Measurements from ENCODE around the gene PUM1. TPM values are rescaled to one million over a fixed set of nuclear protein-coding genes. Genes with fewer than 3 reads are reported as not detected.

Gene PUM1
- total RNA-seq, 1 donor from 2014 or later = 121 TPM

DNA sequence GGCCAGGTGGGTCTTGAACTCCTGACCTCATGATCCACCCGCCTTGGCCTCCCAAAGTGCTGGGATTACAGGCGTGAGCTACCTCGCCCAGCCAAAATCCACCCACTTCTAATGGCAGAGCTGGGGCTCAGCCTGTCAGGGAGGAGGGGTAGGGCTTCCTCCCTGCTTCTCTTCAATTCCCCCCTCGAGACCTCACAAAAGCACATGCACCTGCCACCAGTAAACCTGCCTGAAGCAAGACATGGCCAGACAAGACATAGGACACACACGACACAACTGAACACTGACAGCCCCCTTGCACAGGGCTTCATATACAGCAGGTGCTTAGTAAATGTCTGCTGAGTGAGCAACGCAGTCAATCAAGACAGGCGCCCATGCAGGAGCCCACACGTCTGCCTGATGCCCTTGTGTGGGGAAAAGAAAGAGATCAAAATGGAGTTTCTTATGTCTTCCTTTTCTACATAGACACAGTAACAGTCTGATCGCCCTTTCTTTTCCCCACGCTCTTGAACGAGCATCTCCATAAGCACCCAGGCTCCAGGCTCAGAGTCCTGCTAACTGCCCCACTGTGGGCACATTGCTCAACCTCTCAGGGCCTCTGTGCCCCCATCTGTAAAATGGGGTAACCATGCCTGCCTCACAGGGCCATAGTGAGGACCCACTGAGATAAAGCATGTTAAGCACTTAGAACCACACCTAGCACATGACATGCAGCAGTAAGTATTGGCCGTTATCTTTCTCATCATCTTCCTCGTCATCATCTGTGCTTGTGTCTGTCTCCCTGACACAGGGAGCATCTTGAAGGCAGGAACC is 165.7 kb downstream of the PUM1 start:
- H3K36me3 Mint-ChIP-seq (ENCODE audit: low read depth) = no peaks in the 10 kb centered on the region
- intact Hi-C loops (cut with micrococcal nuclease) = no loop called here
- no peak overlapping the region for H3K4me3 Mint-ChIP-seq (ENCODE audit: low read depth)
- H3K27ac Mint-ChIP-seq = no peak overlapping the region
- H3K4me1 Mint-ChIP-seq (ENCODE audit: low read depth) = no peaks in the 10 kb centered on the region
- DNase-seq (ENCODE audit: low spot score) = no peak
- H3K27me3 Mint-ChIP-seq (ENCODE audit: low read depth) = peaks cover 5% of the 10 kb centered on the region
- no peaks in the 10 kb centered on the region for H3K9me3 Mint-ChIP-seq

DNA sequence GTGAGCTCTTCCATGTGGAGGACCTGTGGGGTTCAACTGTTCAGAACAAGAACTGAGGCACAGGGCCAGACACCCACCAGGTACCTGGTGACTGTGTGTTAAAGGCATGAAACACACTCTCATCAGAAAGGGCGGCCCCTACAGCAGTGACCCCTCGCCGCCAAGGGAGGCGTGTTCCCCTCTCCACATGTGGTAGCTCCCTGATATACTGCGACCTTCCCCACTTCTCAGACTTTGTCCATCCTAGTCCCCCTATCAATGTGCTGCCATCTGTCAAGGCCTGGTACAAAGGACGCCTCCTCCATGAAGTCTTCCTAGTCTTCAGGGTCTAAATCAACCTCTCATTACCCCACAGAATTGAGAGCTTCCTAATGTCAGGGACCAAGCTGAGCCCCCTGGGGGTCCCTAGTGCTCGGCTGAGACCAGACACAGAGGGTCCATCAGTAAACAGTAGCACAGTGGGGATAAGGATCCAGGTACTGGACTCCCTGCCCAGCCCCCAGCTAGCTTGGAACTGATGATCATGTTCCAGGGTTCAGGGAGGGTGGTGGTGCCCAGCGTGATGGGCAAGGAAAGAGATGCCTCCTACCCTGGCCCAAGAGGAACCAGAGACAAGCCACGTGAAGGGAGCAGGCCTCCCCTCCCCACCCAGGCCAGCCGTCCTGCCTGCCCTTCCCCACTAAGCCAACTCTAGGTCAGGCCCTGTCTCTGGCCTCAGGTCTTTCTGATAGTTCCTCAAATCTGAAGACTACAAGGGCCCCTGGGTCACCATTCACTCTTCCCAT is 167.3 kb downstream of the PUM1 start:
- DNase-seq (ENCODE audit: low spot score) = no peak
- H3K4me3 Mint-ChIP-seq (ENCODE audit: low read depth) = no peak overlapping the region
- peaks cover 4% of the 10 kb centered on the region for H3K9me3 Mint-ChIP-seq
- H3K27ac Mint-ChIP-seq = no peak overlapping the region
- no peaks in the 10 kb centered on the region for H3K27me3 Mint-ChIP-seq (ENCODE audit: low read depth)
- no peaks in the 10 kb centered on the region for H3K4me1 Mint-ChIP-seq (ENCODE audit: low read depth)
- H3K36me3 Mint-ChIP-seq (ENCODE audit: low read depth) = no peaks in the 10 kb centered on the region
- intact Hi-C loops (cut with micrococcal nuclease) = no loop called here

DNA sequence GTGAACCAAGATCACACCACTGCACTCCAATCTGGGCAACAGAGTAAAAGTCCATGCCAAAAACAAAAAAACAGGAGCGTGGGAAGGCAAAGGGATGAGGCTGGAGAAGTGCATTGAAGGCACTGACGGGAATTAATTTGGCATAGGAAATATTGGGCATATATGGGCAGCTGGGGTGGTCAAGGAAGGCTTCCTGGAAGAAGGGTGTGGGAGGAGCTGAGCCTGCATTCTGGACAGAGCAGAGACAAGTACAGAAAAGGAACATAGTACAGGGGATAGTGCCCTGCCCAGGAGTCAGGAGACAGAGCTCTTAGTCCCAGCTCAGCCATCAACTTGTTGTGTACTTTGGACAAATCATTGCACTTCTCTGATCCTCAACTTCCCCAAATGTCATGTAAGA is 168.6 kb downstream of the PUM1 start:
- intact Hi-C loops (cut with micrococcal nuclease) = no loop called here

DNA sequence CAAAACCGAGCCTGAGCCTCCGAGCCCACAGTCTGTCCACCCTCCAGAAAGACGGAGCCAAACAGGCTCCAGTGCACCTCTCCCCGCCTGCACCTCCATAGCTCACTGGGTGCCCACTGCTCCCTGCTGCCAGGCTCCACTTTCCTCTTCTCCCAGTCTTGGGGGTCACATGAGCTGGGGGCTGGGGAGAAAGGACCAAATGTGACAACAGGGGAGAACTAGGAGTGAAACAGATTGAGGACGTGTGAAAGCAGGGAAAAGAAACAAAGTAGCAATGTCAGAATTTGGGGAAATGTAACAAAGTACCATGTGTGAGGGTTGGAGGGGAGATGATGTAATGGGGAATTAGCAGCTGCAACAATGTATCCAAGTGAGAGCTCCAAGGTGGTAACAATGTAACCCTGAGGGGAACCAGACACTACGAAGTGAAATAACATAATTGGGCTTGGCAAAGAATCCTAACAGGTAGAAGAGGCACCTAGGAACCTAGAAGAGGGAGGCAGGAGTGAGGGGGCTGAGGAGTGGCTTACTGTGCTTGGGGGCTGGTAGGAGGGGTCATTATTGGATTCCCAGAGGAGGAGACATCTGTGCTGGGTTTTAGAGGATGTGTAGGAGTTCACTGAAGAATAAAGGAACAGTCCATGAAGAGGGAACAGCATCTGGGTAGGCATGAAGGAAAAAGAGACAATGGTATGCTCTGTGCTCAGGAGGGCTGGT is 169.4 kb downstream of the PUM1 start:
- Mint-ChIP-seq H3K4me1 (ENCODE audit: low read depth) (no peaks in the 10 kb centered on the region), H3K9me3 (peaks cover 4% of the 10 kb centered on the region), H3K27me3 (ENCODE audit: low read depth) (no peaks in the 10 kb centered on the region), H3K4me3 (ENCODE audit: low read depth) (no peak overlapping the region), H3K36me3 (ENCODE audit: low read depth) (no peaks in the 10 kb centered on the region), H3K27ac (no peak overlapping the region)
- intact Hi-C loops (cut with micrococcal nuclease) = no loop called here
- DNase-seq (ENCODE audit: low spot score) = no peak

More for the DNA sequence above, 168.6 kb downstream of the PUM1 start:
- no peak overlapping the region for H3K27ac Mint-ChIP-seq
- H3K4me1 Mint-ChIP-seq (ENCODE audit: low read depth) = no peaks in the 10 kb centered on the region
- no peak overlapping the region for H3K4me3 Mint-ChIP-seq (ENCODE audit: low read depth)
- no peaks in the 10 kb centered on the region for H3K27me3 Mint-ChIP-seq (ENCODE audit: low read depth)
- H3K36me3 Mint-ChIP-seq (ENCODE audit: low read depth) = no peaks in the 10 kb centered on the region
- peaks cover 4% of the 10 kb centered on the region for H3K9me3 Mint-ChIP-seq
- no peak for DNase-seq (ENCODE audit: low spot score)

DNA sequence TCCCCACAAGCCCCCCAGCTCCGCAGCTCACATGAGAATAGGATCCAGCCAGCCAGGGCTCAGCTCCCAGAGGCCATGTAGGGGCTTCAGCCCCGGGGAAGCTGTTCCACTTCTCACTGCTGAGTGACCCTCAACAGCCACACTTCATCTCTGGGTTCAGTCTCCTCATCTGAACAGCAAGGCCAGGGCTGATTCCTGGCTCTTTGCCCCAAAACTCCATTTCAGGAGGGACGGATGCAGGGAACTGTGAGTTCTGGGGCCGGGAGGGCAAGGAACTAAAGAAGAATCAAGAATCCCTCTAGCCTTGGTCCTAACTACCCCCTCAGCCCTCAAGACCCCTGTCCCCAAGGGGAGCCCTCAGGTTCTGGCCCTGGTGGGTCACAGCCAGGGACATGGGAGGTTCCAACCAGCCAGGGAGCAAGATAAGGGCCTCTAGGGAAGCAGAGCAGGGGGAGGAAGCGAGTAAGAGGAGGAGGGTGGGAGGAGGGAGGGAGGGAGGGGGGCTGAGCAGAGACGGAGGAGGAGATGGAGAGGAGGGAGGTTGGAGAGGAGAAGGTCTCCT is 170.1 kb downstream of the PUM1 start:
- no peak for DNase-seq (ENCODE audit: low spot score)
- Mint-ChIP-seq H3K4me1 (ENCODE audit: low read depth) (no peaks in the 10 kb centered on the region), H3K36me3 (ENCODE audit: low read depth) (no peaks in the 10 kb centered on the region), H3K4me3 (ENCODE audit: low read depth) (no peak overlapping the region), H3K9me3 (peaks cover 4% of the 10 kb centered on the region), H3K27ac (no peak overlapping the region), H3K27me3 (ENCODE audit: low read depth) (no peaks in the 10 kb centered on the region)
- intact Hi-C loops (cut with micrococcal nuclease) = no loop called here

DNA sequence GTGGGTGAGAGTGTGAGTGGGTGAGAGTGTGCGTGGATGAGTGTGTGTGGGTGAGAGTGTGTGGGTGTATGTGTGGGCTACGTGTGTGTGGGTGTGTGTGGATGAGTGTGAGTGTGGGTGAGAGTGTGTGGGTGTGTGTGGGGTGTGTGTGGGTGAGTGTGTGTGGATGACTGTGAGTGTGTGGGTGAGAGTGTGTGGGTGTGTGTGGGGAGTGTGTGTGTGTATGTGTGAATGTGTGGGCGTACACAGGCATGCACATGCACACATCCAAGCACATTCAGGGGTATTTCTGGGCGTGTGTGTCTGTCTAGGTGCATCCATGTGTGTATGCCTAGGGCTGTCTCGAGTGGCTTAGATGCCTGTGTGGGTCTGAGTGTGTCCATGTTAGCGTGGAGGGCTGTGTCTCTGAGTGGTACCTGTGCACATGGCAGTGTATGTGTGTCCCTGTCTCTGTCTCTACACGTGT is 171.0 kb downstream of the PUM1 start:
- H3K4me3 Mint-ChIP-seq (ENCODE audit: low read depth) = no peak overlapping the region
- intact Hi-C loops (cut with micrococcal nuclease) = no loop called here
- no peak for DNase-seq (ENCODE audit: low spot score)

DNA sequence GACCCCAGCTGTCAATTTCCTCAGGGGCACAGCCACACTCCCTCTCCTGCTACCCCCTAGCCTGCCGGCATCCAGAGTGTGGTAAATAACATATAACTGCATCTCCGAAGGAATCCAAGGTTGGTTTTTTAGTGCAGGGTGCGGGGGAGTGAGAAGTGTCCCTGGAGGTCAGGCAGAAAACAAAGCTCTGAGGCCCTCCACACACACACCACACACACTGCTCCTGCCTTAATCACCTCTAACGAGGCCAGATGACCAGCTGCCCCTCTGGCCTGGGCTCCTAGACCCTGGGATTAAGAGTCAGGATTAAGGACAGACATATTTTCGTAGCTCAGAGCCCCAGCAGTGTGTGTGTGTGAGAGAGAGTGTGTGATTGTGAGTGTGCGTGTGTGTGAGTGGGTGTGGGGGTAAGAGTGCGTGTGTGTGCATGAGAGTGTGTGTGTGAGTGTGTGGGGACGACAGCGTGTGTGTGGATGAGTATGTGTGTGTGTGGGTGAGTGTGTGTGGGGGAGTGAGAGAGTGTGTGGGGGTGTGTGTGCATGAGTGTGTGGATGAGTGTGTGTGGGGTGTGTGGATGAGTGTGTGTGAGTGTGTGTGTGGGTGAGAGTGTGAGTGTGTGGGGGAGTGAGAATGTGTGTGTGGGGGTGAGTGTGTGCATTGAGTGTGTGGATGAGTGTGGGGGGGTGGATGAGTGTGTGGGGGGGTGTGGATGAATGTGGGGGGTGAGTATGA is 171.6 kb downstream of the PUM1 start:
- no peak overlapping the region for H3K4me3 Mint-ChIP-seq (ENCODE audit: low read depth)
- H3K4me1 Mint-ChIP-seq (ENCODE audit: low read depth) = no peaks in the 10 kb centered on the region
- peak overlapping the region; percentile 23 for H3K27ac Mint-ChIP-seq
- peaks cover 3% of the 10 kb centered on the region for H3K27me3 Mint-ChIP-seq (ENCODE audit: low read depth)
- no peak for DNase-seq (ENCODE audit: low spot score)
- H3K9me3 Mint-ChIP-seq = peaks cover 4% of the 10 kb centered on the region
- intact Hi-C loops (cut with micrococcal nuclease) = no loop called here
- no peaks in the 10 kb centered on the region for H3K36me3 Mint-ChIP-seq (ENCODE audit: low read depth)

More for the DNA sequence above, 171.0 kb downstream of the PUM1 start:
- Mint-ChIP-seq H3K36me3 (ENCODE audit: low read depth) (no peaks in the 10 kb centered on the region), H3K27me3 (ENCODE audit: low read depth) (peaks cover under 1% of the 10 kb centered on the region), H3K9me3 (peaks cover 4% of the 10 kb centered on the region), H3K27ac (no peak overlapping the region), H3K4me1 (ENCODE audit: low read depth) (no peaks in the 10 kb centered on the region)

DNA sequence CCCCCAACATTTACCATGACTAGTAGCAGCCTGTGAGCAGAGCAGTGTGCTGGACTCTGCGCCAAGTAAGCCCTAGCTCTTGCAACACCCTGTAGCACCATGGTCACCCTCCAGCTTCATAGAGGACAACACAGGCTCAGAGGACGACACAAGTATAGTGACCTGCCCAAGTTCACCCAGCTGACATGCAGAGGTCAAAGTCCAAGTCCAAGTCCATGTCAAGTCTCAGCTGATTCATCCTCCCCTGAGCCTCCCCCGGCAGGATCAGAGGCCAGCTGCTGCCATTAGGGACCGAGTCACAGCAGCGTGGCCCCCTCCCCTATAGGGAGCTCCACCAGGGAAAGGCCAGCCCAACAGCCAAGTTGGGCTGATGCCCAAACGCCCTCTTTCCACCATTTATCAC is 172.8 kb downstream of the PUM1 start:
- Mint-ChIP-seq H3K9me3 (peaks cover 4% of the 10 kb centered on the region), H3K27ac (no peak overlapping the region), H3K27me3 (ENCODE audit: low read depth) (peaks cover 3% of the 10 kb centered on the region), H3K36me3 (ENCODE audit: low read depth) (no peaks in the 10 kb centered on the region), H3K4me1 (ENCODE audit: low read depth) (no peaks in the 10 kb centered on the region), H3K4me3 (ENCODE audit: low read depth) (no peak overlapping the region)
- intact Hi-C loops (cut with micrococcal nuclease) = no loop called here
- no peak for DNase-seq (ENCODE audit: low spot score)

DNA sequence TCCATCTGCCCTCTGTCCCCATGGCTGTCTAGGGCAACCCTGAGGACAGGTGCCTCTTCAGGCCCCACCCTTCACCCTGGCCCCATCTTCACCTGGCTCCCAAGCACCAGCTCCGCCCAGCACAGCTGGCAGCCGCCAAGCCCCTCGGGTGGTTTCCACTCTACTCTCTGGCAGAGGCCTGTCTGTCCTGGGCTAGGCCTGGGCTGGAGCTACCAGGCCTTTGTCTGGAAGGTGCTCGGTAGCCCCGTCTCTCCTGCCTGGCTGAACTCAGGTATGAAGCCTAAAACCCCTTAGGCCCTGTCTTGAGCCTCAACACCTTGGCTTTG is 174.3 kb downstream of the PUM1 start:
- Mint-ChIP-seq H3K27ac (no peak overlapping the region), H3K9me3 (peaks cover 4% of the 10 kb centered on the region), H3K4me3 (ENCODE audit: low read depth) (no peak overlapping the region), H3K4me1 (ENCODE audit: low read depth) (no peaks in the 10 kb centered on the region), H3K36me3 (ENCODE audit: low read depth) (no peaks in the 10 kb centered on the region), H3K27me3 (ENCODE audit: low read depth) (peaks cover 3% of the 10 kb centered on the region)
- intact Hi-C loops (cut with micrococcal nuclease) = no loop called here
- DNase-seq (ENCODE audit: low spot score) = no peak

DNA sequence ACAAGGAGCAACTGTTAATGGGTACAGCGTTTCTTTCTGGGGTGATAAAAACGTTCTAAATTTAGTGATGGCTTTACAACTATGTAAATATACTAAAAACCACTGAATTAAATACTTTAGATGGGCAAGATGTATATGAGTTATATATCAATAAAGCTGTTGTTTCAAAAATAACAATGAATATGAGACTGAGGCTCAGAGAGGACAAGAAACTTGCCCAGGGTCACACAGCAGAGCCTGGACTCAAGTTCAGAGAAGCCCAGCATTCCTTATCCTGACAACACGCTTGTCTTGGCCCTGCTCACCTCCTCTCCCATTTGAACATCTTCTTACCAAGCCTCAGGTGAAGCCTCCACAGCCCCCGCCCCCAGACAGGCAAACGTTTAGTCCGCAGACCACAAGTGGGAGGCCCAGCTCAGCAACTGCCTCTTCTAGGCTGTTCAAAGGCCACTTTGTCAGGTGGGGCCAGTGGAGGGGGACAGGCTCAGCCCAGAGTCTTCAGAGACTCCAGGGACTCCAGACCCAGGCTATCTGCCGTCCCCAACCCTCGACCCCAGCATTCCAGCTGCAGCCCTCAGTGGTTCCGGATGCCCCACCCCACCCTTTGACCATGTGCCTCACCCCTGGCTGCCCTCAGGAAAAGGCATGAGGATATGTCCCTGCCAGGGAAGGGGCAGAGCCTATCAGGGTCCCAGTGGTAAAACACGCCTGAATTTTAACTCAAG is 174.9 kb downstream of the PUM1 start:
- Mint-ChIP-seq H3K27me3 (ENCODE audit: low read depth) (peaks cover 3% of the 10 kb centered on the region), H3K9me3 (peaks cover 4% of the 10 kb centered on the region), H3K4me1 (ENCODE audit: low read depth) (no peaks in the 10 kb centered on the region), H3K27ac (no peak overlapping the region), H3K4me3 (ENCODE audit: low read depth) (no peak overlapping the region), H3K36me3 (ENCODE audit: low read depth) (no peaks in the 10 kb centered on the region)
- DNase-seq (ENCODE audit: low spot score) = no peak
- intact Hi-C loops (cut with micrococcal nuclease) = no loop called here

DNA sequence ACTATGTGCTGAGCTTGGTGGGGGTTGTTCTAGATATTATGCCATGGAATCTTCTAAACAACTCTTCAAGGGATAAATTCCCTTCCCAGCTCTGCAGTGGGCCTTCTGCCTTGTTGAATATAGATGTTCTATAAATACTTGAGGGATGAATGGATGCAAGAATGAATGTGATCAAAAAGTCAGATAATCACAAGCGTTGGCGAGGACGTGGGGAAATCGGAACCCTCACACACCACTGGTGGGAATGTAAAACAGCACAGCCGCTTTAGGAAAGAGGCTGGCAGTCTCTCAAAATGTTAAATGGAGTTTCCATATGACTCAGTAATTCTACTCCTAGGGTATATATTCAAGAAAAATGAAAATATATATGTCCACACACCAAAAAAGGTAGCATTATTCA is 176.0 kb downstream of the PUM1 start:
- Mint-ChIP-seq H3K4me3 (ENCODE audit: low read depth) (no peak overlapping the region), H3K27me3 (ENCODE audit: low read depth) (peaks cover 6% of the 10 kb centered on the region), H3K4me1 (ENCODE audit: low read depth) (no peaks in the 10 kb centered on the region), H3K9me3 (peaks cover 4% of the 10 kb centered on the region), H3K27ac (no peak overlapping the region), H3K36me3 (ENCODE audit: low read depth) (no peaks in the 10 kb centered on the region)
- intact Hi-C loops (cut with micrococcal nuclease) = no loop called here
- no peak for DNase-seq (ENCODE audit: low spot score)

DNA sequence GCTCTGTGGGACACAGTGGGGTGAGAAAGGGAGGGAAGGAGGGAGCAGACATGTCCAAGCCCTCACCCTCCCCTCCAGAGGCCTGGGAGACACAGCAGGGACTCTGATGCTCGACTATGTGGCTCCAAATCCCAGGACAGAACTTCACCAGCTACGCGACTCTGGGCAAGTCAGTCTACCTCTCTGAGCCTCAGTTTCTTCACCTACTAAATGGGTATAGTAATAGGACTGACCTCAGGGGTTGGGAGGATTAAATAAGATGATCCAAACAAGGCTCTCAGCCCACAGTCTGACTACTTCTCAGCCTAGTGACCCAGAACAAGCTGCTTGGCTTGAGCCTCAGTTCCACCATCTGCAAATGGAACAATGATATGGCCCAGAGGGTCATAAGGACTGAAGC is 176.5 kb downstream of the PUM1 start:
- DNase-seq (ENCODE audit: low spot score) = no peak
- Mint-ChIP-seq H3K27ac (no peak overlapping the region), H3K36me3 (ENCODE audit: low read depth) (no peaks in the 10 kb centered on the region), H3K9me3 (peaks cover 2% of the 10 kb centered on the region), H3K4me1 (ENCODE audit: low read depth) (no peaks in the 10 kb centered on the region), H3K4me3 (ENCODE audit: low read depth) (no peak overlapping the region), H3K27me3 (ENCODE audit: low read depth) (peaks cover 6% of the 10 kb centered on the region)
- intact Hi-C loops (cut with micrococcal nuclease) = no loop called here

Measured in activated T-helper 2 cell treated with anti-CD3 and anti-CD28 coated beads, Interferon-gamma antibody, Interleukin-2, Interleukin-4, amounts not matched to agents 10 μg/mL and 5 μg/mL and 100 μg/mL, durations not matched to agents 14 hours and 24 hours and 36 hours (primary cell).